Endothelial cell of umbilical vein (primary cell): ENCODE data around the gene ABCG2. TPM values are rescaled to one million over a fixed set of nuclear protein-coding genes. Genes with fewer than 3 reads are reported as not detected.

ENCODE experiments used
- BruUV-seq: library from RNA; stranded (reverse); fragments of 400-500 nt; replicated peaks from 2 replicates; lab custom pipeline; 2021; lab: Mats Ljungman, UMichigan
- CTCF ChIA-PET: fragments of 300-600, 350-600 bp; sonication (Branson Sonifier 250); formaldehyde crosslinking; loops from one replicate; lab custom pipeline; 2021; ENCODE audit warnings: antibody characterized with exemption, inconsistent platforms; lab: Charles Lee
- POLR2A ChIA-PET: fragments of 300-600, 350-600 bp; sonication (Branson Sonifier 250); formaldehyde crosslinking; loops from one replicate; lab custom pipeline; 2021; ENCODE audit warnings: antibody characterized with exemption, inconsistent platforms; lab: Charles Lee
- DNase-seq: peaks from one replicate; pipeline ENCODE4 v3.0.0-alpha.2; 2011; ENCODE audit warnings: low read depth, low spot score
- FAIRE-seq: peaks from 2 replicates; lab custom pipeline; 2011; peaks lifted over from hg19 to GRCh38; lab: Jason Lieb, UNC
- H2AFZ ChIP-seq: 2 replicates; pipeline ENCODE4 v1.6.0; 2012; ENCODE audit warnings: low read depth, low read length, control low read depth, inconsistent platforms
- H3K27ac ChIP-seq: 2 replicates; pipeline ENCODE4 v1.5.1; 2011; ENCODE audit warnings: low read depth, mild to moderate bottlenecking, control low read depth, low read length, moderate library complexity; ENCODE audit not compliant: insufficient read depth
- H3K27me3 ChIP-seq, 2 experiments: 2 replicates each; pipeline versions ENCODE4 v1.6.0 to v1.6.1; 2011; ENCODE audit warnings: low read length in 2 of 2, mixed read lengths in 1 of 2; ENCODE audit not compliant: control insufficient read depth in 2 of 2, insufficient read depth in 2 of 2
- H3K36me3 ChIP-seq, 2 experiments: 2 replicates in 1 of 2; 3 replicates in 1 of 2; pipeline ENCODE4 v1.5.1; 2011; ENCODE audit warnings: low read length in 2 of 2, mild to moderate bottlenecking in 1 of 2, moderate library complexity in 1 of 2; ENCODE audit not compliant: control insufficient read depth in 2 of 2, insufficient read depth in 2 of 2; ENCODE audit errors: extremely low read depth in 1 of 2
- H3K4me1 ChIP-seq: 3 replicates; pipeline ENCODE4 v1.5.1; 2011; ENCODE audit warnings: mild to moderate bottlenecking, low read length; ENCODE audit not compliant: control insufficient read depth, insufficient read depth; ENCODE audit errors: extremely low read depth
- H3K4me2 ChIP-seq: 2 replicates; pipeline ENCODE4 v1.6.1; 2011; ENCODE audit warnings: low read length, control low read depth, mixed read lengths; ENCODE audit not compliant: insufficient read depth
- H3K4me3 ChIP-seq, 3 experiments: fragments of 200-600 bp in 1 of 3; sonication (generic), shearing (Covaris generic) in 1 of 3; replicated peaks in 1 of 3; 2 replicates each; pipeline ENCODE4 v1.5.1; 2011 to 2016; ENCODE audit warnings: control low read depth in 3 of 3, low read length in 3 of 3, mild to moderate bottlenecking in 2 of 3, inconsistent platforms in 1 of 3, low read depth in 1 of 3, moderate library complexity in 1 of 3; ENCODE audit not compliant: insufficient read depth in 1 of 3
- H3K79me2 ChIP-seq: 2 replicates; pipeline ENCODE4 v1.6.0; 2012; ENCODE audit warnings: low read length, inconsistent platforms; ENCODE audit not compliant: control insufficient read depth, insufficient read depth
- H3K9ac ChIP-seq: replicated peaks from 2 replicates; pipeline ENCODE3; 2011; ENCODE audit warnings: low read length, control low read depth; ENCODE audit not compliant: insufficient read depth; ENCODE audit errors: extremely low read depth
- H3K9me1 ChIP-seq: replicated peaks from 3 replicates; pipeline ENCODE4 v1.6.0; 2011; ENCODE audit warnings: mild to moderate bottlenecking, low read length; ENCODE audit not compliant: control insufficient read depth, insufficient read depth; ENCODE audit errors: extremely low read depth
- H3K9me3 ChIP-seq: replicated peaks from 2 replicates; pipeline ENCODE4 v1.5.1; 2012; ENCODE audit warnings: low read length, inconsistent platforms; ENCODE audit not compliant: control insufficient read depth, insufficient read depth
- H4K20me1 ChIP-seq: replicated peaks from 2 replicates; pipeline ENCODE3; 2011; ENCODE audit warnings: mild to moderate bottlenecking, low read length; ENCODE audit not compliant: control insufficient read depth, insufficient read depth; ENCODE audit errors: extremely low read depth
- EZH2 ChIP-seq: IDR thresholded peaks from 2 replicates; pipeline ENCODE4 v1.6.1; 2012; ENCODE audit warnings: borderline replicate concordance, low read depth, mild to moderate bottlenecking, moderate library complexity, low read length, inconsistent platforms; ENCODE audit not compliant: severe bottlenecking
- FOS ChIP-seq: IDR thresholded peaks from 2 replicates; pipeline ENCODE4 v1.6.1; 2011; ENCODE audit warnings: mild to moderate bottlenecking, low read length, moderate library complexity, borderline replicate concordance; ENCODE audit not compliant: insufficient read depth
- GATA2 ChIP-seq: IDR thresholded peaks from 2 replicates; pipeline ENCODE4 v1.7.0; 2011; ENCODE audit warnings: low read depth, mild to moderate bottlenecking, moderate library complexity, mixed read lengths, low read length; ENCODE audit not compliant: insufficient read length, insufficient read depth
- JUN ChIP-seq: IDR thresholded peaks from 2 replicates; pipeline ENCODE4 v1.6.1; 2011; ENCODE audit warnings: borderline replicate concordance, low read depth; ENCODE audit not compliant: insufficient read length, insufficient read depth
- MAX ChIP-seq: IDR thresholded peaks from 2 replicates; pipeline ENCODE4 v1.6.1; 2011; ENCODE audit not compliant: insufficient read depth, insufficient read length
- MYC ChIP-seq: IDR thresholded peaks from one replicate; pipeline ENCODE4 v1.6.1; 2011; ENCODE audit warnings: mild to moderate bottlenecking, low read depth, low read length
- POLR2A ChIP-seq: IDR thresholded peaks from 2 replicates; pipeline ENCODE4 v1.6.1; 2012; ENCODE audit warnings: low read depth, mild to moderate bottlenecking, control low read depth, low read length
- POLR2AphosphoS5 ChIP-seq: IDR thresholded peaks from 2 replicates; pipeline ENCODE4 v1.6.1; 2012; ENCODE audit warnings: low read depth, mild to moderate bottlenecking, control low read depth, low read length, moderate library complexity; ENCODE audit not compliant: insufficient read depth
- dilution Hi-C: fragments of 300-500 bp; cut with MboI; formaldehyde crosslinking; loops from one replicate; pipeline ENCODE4 v1.15.0; 2019; ENCODE audit warnings: low sequenced_read_pairs; ENCODE audit not compliant: extremely low pct_ligation_motif_present
- intact Hi-C: fragments of 100-400 bp; cut with micrococcal nuclease; formaldehyde crosslinking; loops from one replicate; pipeline ENCODE4 v1.10.0; 2022
- polyA plus RNA-seq, 4 experiments: library from polyadenylated mRNA; depleted of rRNA in 3 of 4; stranded (reverse) in 3 of 4; unstranded in 1 of 4; fragments of >200 nt; gene quantifications; 2 replicates each; pipeline versions ENCODE4 v1.2.1 to v1.2.3, GENCODE V29; 2011 to 2012; ENCODE audit warnings: missing spikeins in 1 of 4
- total RNA-seq: library from RNA; stranded (reverse); gene quantifications from 2 replicates; pipeline ENCODE4 v1.2.3, GENCODE V29; 2021
- TF ChIP-seq, protein P1 (sequence below), 2 donors: IDR thresholded peaks; 1 replicate in 1 of 2; 2 replicates in 1 of 2; pipeline ENCODE4 v1.5.1; 2011; ENCODE audit warnings: low read length in 2 of 2, mild to moderate bottlenecking in 2 of 2, moderate library complexity in 2 of 2, control low read depth in 1 of 2, inconsistent platforms in 1 of 2, low read depth in 1 of 2; ENCODE audit not compliant: insufficient read depth in 1 of 2; ENCODE audit errors: extremely low read depth in 1 of 2

The ABCG2 gene
- total and polyA plus RNA-seq, 2 donors (not counting 3 experiments of a cell fraction or from before 2014, with no cell fraction given): 3.4 to 5.0 TPM

DNA sequence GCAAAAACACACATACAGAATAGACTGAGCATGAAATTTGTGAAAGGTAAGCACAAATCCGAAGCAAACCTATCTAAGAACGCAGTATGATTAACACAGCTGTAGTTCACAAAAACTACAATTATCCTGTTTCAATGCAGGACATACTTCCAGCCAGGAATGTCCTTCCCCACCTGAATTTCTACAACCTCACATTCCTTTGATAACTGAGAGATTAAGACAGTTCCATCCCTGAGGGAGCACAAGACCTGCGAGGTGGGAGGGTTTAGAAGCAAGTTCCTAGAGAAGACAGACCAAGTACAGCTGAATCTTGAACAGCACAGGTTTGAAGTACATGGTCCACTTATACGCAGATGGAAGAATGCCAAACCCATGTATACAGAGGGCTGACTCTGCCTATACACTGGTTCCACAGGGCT, 10.6 kb downstream of the ABCG2 start:
- FAIRE-seq (no peak), DNase-seq (no peak)
- TF ChIP-seq POLR2A (no peak), FOS (no peak), EZH2 (no peak), GATA2 (no peak), JUN (no peak), MYC (no peak), POLR2AphosphoS5 (no peak), MAX (no peak)
- TF ChIP-seq, protein P1, sequence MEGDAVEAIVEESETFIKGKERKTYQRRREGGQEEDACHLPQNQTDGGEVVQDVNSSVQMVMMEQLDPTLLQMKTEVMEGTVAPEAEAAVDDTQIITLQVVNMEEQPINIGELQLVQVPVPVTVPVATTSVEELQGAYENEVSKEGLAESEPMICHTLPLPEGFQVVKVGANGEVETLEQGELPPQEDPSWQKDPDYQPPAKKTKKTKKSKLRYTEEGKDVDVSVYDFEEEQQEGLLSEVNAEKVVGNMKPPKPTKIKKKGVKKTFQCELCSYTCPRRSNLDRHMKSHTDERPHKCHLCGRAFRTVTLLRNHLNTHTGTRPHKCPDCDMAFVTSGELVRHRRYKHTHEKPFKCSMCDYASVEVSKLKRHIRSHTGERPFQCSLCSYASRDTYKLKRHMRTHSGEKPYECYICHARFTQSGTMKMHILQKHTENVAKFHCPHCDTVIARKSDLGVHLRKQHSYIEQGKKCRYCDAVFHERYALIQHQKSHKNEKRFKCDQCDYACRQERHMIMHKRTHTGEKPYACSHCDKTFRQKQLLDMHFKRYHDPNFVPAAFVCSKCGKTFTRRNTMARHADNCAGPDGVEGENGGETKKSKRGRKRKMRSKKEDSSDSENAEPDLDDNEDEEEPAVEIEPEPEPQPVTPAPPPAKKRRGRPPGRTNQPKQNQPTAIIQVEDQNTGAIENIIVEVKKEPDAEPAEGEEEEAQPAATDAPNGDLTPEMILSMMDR (IDR thresholded peaks at IDR 0.05; ENCODE audit: extremely low read depth in 1 of 2, insufficient read depth in 1 of 2, low read depth in 1 of 2, low read length in 2 of 2): no peak
- no peak overlapping the region for H3K4me2 ChIP-seq
- no peaks in the 10 kb centered on the region for H4K20me1 ChIP-seq
- POLR2A ChIA-PET: no interaction called here
- no peak overlapping the region for H3K9ac ChIP-seq
- H3K9me3 ChIP-seq: no peaks in the 10 kb centered on the region
- H3K9me1 ChIP-seq: no peaks in the 10 kb centered on the region
- peaks cover 5% of the 10 kb centered on the region for H3K4me1 ChIP-seq
- no peaks in the 10 kb centered on the region for H3K36me3 ChIP-seq
- H3K4me3 ChIP-seq: no peak overlapping the region
- H3K79me2 ChIP-seq: no peaks in the 10 kb centered on the region
- no peak overlapping the region for H3K27ac ChIP-seq
- intact Hi-C loops (no loop called here), dilution Hi-C loops (no loop called here)
- CTCF ChIA-PET: interaction anchor here (0.7 to 1.5 kb wide), 2 partner anchors 19 to 107 kb away, joined by 3 to 5 read pairs; no protein-coding TSS in a partner anchor
- H3K27me3 ChIP-seq: no peaks in the 10 kb centered on the region
- no TSS peak for BruUV-seq
- no peak overlapping the region for H2AFZ ChIP-seq
